Measurements from ENCODE around the gene SUMO3. TPM values are rescaled to one million over a fixed set of nuclear protein-coding genes. Genes with fewer than 3 reads are reported as not detected.

Gene SUMO3
- total and polyA plus RNA-seq, 4 donors: 35.1 to 51.0 (median 40.6) TPM

DNA sequence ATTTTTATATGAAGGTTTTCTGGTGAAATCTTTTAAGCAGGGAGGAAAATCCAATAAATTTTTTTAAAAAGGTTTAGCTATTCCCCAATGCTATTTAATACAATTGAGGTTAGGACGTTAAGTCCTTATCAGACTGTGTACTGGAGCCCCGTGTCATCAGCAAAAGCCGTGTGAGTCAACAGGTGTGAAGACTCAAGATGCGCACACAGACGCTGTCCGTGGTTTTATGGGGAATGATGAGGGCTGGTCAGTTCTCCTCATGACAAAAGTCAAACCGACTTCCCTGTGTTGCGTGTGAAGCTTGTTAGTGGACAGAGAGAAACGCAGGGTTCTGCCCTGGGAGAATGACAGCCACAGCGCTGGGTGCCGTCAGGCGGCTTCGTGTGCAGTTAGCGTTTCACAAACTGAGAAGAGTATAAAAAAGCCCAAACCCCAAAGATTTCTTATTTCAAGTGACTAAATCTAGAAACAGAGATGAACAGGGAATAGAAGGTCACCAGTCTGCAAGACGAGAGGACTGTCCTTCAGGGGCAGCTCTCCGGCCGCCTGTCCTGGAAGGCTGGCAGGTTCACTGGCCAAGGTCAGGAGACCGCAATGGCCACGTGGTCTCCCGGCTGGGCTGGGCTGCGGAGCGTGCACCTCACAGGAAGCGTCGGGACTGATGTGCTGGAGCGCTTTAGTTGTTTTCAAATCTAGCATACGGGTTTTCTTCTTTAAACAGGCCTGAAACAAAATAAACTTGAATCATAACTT is 33.2 kb upstream of the SUMO3 start:
- no peaks in the 10 kb centered on the region for H3K27me3 ChIP-seq (ENCODE audit: control insufficient read depth in 4 of 4, insufficient read depth in 4 of 4, low read length in 3 of 4)
- 78% methylated on average over 26 of the region's 26 CpGs for WGBS
- H3K27ac ChIP-seq (ENCODE audit: low read depth in 1 of 2, low read length in 2 of 2): no peak overlapping the region
- no peak overlapping the region for H3K4me3 ChIP-seq (ENCODE audit: low read depth in 1 of 3, low read length in 3 of 3)
- no peak overlapping the region for H3K9ac ChIP-seq (ENCODE audit: low read depth in 1 of 2, low read length in 2 of 2)
- no peaks in the 10 kb centered on the region for H3K9me3 ChIP-seq (ENCODE audit: control insufficient read depth in 4 of 4, low read length in 3 of 4)
- no peak for DNase-seq (ENCODE audit: low spot score)
- peaks cover under 1 to 11% (median 4%) of the 10 kb centered on the region in 4 donors for H3K4me1 ChIP-seq (ENCODE audit: control insufficient read depth in 4 of 4, insufficient read depth in 4 of 4, low read length in 3 of 4)
- H3K36me3 ChIP-seq (ENCODE audit: control insufficient read depth in 4 of 4, insufficient read depth in 3 of 4, low read depth in 1 of 4, low read length in 3 of 4): peaks cover 20 to 47% (median 39%) of the 10 kb centered on the region in 4 donors
- TF ChIP-seq HNF4A (conservative IDR thresholded peaks at IDR 0.05): peak in 1 of 2 donors; percentile 21
- TF ChIP-seq, protein P1, sequence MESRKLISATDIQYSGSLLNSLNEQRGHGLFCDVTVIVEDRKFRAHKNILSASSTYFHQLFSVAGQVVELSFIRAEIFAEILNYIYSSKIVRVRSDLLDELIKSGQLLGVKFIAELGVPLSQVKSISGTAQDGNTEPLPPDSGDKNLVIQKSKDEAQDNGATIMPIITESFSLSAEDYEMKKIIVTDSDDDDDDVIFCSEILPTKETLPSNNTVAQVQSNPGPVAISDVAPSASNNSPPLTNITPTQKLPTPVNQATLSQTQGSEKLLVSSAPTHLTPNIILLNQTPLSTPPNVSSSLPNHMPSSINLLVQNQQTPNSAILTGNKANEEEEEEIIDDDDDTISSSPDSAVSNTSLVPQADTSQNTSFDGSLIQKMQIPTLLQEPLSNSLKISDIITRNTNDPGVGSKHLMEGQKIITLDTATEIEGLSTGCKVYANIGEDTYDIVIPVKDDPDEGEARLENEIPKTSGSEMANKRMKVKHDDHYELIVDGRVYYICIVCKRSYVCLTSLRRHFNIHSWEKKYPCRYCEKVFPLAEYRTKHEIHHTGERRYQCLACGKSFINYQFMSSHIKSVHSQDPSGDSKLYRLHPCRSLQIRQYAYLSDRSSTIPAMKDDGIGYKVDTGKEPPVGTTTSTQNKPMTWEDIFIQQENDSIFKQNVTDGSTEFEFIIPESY (IDR thresholded peaks at IDR 0.05): no peak

- H3K9ac ChIP-seq (ENCODE audit: low read depth in 1 of 2, low read length in 2 of 2): no peak overlapping the region
- DNase-seq (ENCODE audit: low spot score): no peak
- TF ChIP-seq HNF4A (conservative IDR thresholded peaks at IDR 0.05): no peak
- no peak for TF ChIP-seq SP1 (IDR thresholded peaks at IDR 0.05)
- TF ChIP-seq FOXA2 (IDR thresholded peaks at IDR 0.05): no peak
- TF ChIP-seq TAF1 (conservative IDR thresholded peaks at IDR 0.05): no peak
- TF ChIP-seq, protein P2, sequence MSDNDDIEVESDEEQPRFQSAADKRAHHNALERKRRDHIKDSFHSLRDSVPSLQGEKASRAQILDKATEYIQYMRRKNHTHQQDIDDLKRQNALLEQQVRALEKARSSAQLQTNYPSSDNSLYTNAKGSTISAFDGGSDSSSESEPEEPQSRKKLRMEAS (IDR thresholded peaks at IDR 0.05): no peak
- TF ChIP-seq, protein P3, sequence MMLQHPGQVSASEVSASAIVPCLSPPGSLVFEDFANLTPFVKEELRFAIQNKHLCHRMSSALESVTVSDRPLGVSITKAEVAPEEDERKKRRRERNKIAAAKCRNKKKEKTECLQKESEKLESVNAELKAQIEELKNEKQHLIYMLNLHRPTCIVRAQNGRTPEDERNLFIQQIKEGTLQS (IDR thresholded peaks at IDR 0.05): no peak
- no peak for TF ChIP-seq RAD21 (IDR thresholded peaks at IDR 0.05)
- no peak for TF ChIP-seq NR2F2 (IDR thresholded peaks at IDR 0.05)
- TF ChIP-seq, protein P4, sequence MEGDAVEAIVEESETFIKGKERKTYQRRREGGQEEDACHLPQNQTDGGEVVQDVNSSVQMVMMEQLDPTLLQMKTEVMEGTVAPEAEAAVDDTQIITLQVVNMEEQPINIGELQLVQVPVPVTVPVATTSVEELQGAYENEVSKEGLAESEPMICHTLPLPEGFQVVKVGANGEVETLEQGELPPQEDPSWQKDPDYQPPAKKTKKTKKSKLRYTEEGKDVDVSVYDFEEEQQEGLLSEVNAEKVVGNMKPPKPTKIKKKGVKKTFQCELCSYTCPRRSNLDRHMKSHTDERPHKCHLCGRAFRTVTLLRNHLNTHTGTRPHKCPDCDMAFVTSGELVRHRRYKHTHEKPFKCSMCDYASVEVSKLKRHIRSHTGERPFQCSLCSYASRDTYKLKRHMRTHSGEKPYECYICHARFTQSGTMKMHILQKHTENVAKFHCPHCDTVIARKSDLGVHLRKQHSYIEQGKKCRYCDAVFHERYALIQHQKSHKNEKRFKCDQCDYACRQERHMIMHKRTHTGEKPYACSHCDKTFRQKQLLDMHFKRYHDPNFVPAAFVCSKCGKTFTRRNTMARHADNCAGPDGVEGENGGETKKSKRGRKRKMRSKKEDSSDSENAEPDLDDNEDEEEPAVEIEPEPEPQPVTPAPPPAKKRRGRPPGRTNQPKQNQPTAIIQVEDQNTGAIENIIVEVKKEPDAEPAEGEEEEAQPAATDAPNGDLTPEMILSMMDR (IDR thresholded peaks at IDR 0.05; ENCODE audit: low read depth, low read length, missing input control): no peak
- TF ChIP-seq, protein P5, sequence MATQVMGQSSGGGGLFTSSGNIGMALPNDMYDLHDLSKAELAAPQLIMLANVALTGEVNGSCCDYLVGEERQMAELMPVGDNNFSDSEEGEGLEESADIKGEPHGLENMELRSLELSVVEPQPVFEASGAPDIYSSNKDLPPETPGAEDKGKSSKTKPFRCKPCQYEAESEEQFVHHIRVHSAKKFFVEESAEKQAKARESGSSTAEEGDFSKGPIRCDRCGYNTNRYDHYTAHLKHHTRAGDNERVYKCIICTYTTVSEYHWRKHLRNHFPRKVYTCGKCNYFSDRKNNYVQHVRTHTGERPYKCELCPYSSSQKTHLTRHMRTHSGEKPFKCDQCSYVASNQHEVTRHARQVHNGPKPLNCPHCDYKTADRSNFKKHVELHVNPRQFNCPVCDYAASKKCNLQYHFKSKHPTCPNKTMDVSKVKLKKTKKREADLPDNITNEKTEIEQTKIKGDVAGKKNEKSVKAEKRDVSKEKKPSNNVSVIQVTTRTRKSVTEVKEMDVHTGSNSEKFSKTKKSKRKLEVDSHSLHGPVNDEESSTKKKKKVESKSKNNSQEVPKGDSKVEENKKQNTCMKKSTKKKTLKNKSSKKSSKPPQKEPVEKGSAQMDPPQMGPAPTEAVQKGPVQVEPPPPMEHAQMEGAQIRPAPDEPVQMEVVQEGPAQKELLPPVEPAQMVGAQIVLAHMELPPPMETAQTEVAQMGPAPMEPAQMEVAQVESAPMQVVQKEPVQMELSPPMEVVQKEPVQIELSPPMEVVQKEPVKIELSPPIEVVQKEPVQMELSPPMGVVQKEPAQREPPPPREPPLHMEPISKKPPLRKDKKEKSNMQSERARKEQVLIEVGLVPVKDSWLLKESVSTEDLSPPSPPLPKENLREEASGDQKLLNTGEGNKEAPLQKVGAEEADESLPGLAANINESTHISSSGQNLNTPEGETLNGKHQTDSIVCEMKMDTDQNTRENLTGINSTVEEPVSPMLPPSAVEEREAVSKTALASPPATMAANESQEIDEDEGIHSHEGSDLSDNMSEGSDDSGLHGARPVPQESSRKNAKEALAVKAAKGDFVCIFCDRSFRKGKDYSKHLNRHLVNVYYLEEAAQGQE (IDR thresholded peaks at IDR 0.05): no peak
- TF ChIP-seq EGR1 (IDR thresholded peaks at IDR 0.05; ENCODE audit: low read depth in 2 of 2): no peak
- no peak for TF ChIP-seq GABPA (IDR thresholded peaks at IDR 0.05 in 1 of 2, conservative IDR thresholded peaks at IDR 0.05 in 1 of 2)
- TF ChIP-seq HNF4G (IDR thresholded peaks at IDR 0.05): no peak
- no peak for TF ChIP-seq FOXA1 (IDR thresholded peaks at IDR 0.05)
- TF ChIP-seq YY1 (IDR thresholded peaks at IDR 0.05): no peak
- TF ChIP-seq, protein P1 (IDR thresholded peaks at IDR 0.05): no peak
- no peak for TF ChIP-seq RXRA (IDR thresholded peaks at IDR 0.05)
- H3K36me3 ChIP-seq (ENCODE audit: control insufficient read depth in 4 of 4, insufficient read depth in 3 of 4, low read depth in 1 of 4, low read length in 3 of 4): peaks cover 14 to 39% (median 35%) of the 10 kb centered on the region in 4 donors
- no peak overlapping the region for H3K27ac ChIP-seq (ENCODE audit: low read depth in 1 of 2, low read length in 2 of 2)
- no peaks in the 10 kb centered on the region for H3K9me3 ChIP-seq (ENCODE audit: control insufficient read depth in 4 of 4, low read length in 3 of 4)
- H3K27me3 ChIP-seq (ENCODE audit: control insufficient read depth in 4 of 4, insufficient read depth in 4 of 4, low read length in 3 of 4): no peaks in the 10 kb centered on the region
- WGBS: 88% methylated on average over 20 of the region's 20 CpGs
- H3K4me3 ChIP-seq (ENCODE audit: low read depth in 1 of 3, low read length in 3 of 3): no peak overlapping the region
- H3K4me1 ChIP-seq (ENCODE audit: control insufficient read depth in 4 of 4, insufficient read depth in 4 of 4, low read length in 3 of 4): peaks cover 2 to 19% (median 10%) of the 10 kb centered on the region in 4 donors
These were observed 32.4 kb upstream of the SUMO3 start for GRCh38 chr21:44850208-44850800.
